DMS79 (cell line): ENCODE data around the gene SLC22A23.

Experiments used
- DNase-seq: peaks from one replicate; lab custom pipeline; 2025; lab: John Stamatoyannopoulos, UW

Gene SLC22A23

GRCh38 chr6:3351829-3352524, 104.9 kb downstream of the SLC22A23 start:
- DNase-seq = no peak

GRCh38 chr6:3351105-3351676, 105.7 kb downstream of the SLC22A23 start:
- DNase-seq = peak; percentile 23

GRCh38 chr6:3350252-3350796, 106.5 kb downstream of the SLC22A23 start:
- no peak for DNase-seq

GRCh38 chr6:3349388-3350251, 107.2 kb downstream of the SLC22A23 start:
- no peak for DNase-seq

GRCh38 chr6:3348821-3349220, 108.0 kb downstream of the SLC22A23 start:
- no peak for DNase-seq

- DNase-seq = no peak
Observed at GRCh38 chr6:3347826-3348225, 109.0 kb downstream of the SLC22A23 start.

DNA sequence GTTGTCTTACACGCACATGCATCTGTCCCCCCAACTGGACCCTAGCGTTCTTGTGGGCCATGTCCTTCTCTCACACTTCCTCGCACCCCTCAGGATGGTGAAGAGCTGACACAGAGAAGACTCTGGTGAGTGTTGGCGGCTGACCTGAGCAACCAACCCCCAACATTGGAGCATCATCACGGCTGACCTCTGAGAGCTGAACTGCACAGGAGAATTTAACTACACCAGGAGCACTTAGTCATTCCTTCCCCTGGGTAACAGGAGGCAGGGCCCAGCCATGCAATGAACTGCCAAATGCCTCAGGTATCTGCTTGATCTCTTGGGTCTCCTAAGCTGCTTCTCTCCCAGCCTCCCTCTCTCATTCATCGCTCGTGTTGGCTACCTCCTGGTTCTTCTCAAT, 109.6 kb downstream of the SLC22A23 start:
- no peak for DNase-seq

DNA sequence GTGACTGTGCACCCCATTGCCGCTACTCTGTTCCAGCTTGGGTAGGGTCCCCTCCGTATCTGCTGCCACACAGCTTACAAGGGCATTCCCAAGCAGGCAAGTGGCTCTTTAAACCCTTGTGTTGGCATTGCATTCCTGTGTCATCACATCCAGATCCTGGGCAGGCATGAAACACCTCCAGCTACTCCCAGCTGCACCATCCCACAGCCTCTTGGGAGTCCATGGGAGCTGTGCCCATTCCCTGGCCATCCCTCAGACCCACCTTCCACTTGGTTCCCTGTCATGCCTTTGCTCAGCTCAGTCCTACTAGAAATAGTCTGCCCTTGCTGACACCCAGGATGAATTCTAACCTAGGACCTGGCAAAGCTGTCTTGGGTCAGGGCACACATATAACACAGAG, 110.4 kb downstream of the SLC22A23 start:
- DNase-seq = no peak

- DNase-seq = no peak
Observed at GRCh38 chr6:3345836-3346235, 111.0 kb downstream of the SLC22A23 start.

DNA sequence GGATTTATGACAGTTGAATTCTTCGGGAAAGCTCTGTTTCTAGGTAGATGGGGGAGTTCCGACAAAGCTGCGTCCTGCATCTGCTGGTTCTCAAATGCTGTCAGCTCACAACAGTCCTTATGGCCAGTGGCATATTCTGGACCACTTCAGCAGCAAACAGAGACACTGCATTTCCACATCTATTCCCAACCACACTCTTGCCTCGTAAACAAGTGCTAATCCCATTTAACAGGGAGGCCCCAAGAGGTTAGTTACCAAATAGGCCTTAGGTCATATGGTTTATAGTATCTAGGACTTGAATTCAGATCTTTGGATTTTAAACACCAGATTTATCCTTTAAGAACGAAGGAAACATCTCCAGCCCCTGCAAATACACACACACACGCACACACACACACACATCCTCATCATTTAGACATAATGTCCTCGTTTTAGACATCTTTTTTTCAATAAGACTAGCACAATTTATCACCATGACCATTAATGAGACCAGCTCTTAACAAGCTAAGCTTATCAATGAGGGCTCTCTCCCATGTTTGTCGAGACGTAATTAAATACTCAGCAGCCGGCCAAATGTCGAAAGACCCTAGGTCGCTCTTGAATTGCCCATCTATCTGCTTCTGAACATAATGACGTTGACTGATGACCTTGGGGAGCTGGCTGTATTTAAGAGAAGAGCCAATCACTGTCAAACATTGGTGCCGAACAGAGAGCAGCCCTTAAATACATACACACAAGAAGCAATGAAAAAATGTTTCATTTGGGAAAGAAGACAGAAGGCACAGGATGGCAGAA, 113.6 kb downstream of the SLC22A23 start:
- DNase-seq = no peak

DNA sequence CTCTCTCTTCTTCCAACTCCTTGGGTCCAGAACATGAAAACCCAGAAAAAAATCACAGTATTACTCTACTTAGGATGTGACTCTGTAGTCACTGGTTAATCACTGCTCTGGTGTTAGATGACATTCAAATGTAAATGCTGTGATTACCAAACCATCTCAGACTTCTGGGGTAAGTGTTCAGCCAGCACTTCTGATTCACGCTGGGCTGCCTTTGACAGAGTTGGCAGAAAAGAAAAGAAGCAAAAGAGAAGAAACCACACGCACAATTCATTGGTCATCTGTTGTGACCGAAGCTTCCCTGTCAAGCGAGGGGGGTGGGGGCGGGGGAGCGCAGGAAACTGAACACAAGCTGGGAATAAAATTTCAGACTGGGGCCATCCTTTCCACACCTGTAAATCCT, 115.4 kb downstream of the SLC22A23 start:
- DNase-seq = no peak

GRCh38 chr6:3340894-3341293, 116.0 kb downstream of the SLC22A23 start:
- no peak for DNase-seq

GRCh38 chr6:3340358-3340802, 116.5 kb downstream of the SLC22A23 start:
- no peak for DNase-seq

DNA sequence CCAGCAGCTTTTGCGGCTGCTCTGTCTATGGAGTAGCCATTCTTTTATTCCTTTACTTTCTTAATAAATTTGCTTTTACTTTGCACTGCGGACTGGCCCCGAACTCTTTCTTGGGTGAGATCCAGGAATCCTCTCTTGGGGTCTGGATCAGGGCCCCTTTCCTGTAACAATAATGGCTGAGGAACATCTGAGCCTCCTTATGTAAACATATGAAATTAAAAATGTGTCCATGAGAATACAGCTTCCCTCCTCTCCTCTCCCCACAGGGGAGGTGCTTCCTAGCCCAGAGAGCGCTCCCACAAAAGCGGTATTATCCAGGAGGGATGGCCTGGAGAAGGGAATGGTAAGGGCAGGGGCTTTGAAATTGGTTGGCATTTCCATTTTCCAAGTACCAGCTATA, 117.0 kb downstream of the SLC22A23 start:
- DNase-seq = no peak

DNA sequence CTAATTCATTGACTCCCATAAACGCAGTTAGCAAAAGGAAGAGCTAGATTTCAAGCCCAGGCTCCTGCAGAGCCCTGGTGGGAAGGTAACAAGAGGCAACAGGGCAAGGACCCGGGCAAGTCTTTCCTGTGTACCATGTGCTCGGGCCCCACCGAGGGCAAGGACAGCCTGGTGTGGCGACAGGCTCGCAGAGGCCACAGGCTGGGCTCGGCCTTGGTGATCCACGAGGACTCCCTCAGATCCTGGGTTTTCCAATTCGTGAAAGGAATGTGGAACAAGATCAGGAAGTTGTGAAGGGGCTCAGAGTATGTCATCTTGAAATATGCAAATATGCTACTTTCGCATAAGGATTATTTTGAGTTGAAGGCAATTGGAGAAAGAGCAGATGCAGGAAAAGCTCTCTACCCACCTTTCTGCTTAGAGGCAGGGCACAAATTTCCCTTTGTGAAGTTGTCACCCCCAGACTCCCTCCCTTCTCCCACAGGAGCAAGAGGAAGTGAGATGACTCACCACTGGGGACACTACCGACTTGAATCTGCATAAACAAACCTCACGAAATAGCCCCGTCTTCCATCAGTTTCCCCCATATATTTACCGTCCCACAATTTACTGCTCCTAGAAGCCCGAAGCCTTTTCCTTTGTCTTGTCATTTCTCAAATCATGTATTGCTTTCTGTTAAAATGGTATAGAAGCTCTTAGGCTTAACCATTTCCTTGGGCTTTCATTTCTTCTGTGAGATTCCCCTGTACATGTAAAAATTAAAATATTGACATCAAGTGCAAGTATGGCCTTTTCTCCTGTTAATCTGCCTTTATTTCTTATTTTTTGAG, 119.1 kb downstream of the SLC22A23 start:
- DNase-seq = no peak

DNA sequence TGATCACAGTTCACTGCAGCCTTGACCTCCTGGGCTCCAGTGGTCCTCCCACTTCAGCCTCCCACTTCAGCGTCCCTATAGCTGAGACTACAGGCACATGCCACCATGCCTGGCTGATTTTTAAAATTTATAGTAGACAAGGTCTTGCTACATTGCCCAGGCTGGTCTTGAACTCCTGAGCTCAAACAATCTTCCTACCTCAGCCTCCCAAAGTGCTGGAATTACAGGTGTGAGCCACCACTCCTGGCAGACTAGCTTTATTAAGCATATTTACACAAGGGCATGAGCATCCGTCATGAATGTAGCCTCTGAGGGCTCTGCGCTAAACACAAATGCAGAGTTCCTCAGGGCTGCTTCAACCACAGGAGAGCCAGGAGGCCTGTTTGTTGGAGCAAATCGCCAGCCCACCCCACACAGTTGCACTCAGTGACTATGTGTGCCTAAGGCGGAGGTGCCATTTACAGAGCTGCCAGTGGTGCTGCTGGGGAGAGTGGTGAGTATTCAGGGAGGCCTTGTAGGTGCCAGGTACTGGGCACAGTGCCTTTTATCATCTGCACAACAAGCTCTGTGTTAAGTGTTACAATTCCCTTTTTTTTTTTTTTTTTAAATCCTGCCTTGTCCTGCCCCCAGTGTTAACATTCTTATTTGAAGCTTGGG, 119.9 kb downstream of the SLC22A23 start:
- no peak for DNase-seq

DNA sequence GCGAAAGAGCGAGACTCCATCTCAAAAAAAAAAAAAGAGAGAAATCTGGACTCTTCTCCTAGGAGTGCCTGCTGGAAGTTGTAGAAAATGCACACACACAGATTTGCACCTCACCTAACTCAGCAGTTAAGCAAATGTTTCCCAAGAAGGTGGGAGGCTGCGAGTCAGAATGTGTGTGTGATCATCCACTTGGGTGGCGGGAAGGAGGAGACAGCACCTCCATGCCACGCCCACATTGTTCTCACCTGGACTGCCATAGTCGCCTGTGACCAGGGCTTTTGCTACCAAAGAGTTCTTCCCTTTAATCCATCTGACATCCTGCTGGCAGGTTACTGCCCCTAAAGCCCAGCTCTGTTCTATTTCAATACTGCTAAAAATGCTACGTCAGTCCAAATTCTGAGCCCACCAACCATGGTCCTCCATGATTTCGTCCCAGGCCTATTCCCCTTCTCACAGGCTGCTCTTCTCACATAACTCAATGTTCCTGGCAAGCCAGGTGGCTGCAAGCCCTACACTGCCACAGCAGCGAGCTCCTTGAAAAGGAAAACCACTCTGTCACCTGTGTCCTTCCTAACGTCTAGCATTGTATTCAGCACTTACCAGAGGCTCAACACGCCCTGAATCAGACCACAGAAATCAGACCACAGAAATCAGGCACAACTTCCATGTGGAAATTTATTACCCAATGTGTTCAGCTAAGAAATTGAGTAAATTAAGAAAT, 120.6 kb downstream of the SLC22A23 start:
- DNase-seq = no peak

DNA sequence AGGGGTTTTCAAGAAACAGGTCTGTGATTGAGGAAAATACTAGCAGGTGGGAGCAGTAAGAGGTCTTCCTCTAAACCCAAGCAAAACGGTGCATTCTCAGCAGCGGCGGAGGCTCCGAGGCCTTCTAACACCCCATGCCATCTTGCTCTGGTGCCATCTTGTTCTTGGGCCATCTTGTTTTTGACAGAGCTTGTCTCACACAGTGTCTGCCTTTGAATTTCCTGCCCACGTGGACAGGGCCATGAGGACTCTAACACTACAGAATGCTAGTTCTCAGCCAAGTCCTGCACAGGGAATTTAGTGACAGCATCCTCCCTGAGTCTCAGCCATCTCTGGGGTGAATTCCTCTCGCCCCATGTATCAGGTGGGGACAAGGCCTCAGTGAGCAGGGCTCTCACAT, 121.7 kb downstream of the SLC22A23 start:
- DNase-seq = no peak

DNA sequence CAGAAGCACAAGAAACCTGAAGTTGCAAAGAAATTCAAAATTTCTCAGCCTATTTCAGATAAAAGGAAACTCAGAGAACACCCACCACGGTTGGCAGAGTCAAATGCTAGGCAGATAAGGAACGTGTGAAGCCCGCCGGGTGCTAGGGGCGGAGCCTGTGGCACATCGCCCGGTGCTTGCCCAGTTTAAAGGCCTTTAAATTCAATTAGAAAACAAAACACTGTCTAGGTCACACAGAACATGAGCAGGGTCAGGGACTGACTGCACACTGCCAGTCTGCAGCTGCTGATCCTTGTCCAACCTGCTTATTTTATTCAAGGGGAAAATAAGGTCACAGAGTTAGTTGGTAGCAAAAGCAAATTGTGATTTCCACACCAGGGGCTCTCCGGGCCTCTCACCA, 122.3 kb downstream of the SLC22A23 start:
- DNase-seq = no peak

GRCh38 chr6:3333263-3333662, 123.6 kb downstream of the SLC22A23 start:
- DNase-seq = no peak
